ENCODE results near the gene TM6SF1.

TM6SF1 gene

GRCh38 chr15:83102346-83102745, 5.1 kb upstream of the TM6SF1 start:
- no peak overlapping the region for H3K4me3 ChIP-seq (ENCODE audit: low read length)
- DNase-seq (ENCODE audit: low read depth): no peak
- no peak for TF ChIP-seq CTCF (conservative IDR thresholded peaks at IDR 0.05; ENCODE audit: low read depth, low read length)

GRCh38 chr15:83104141-83104540, 3.3 kb upstream of the TM6SF1 start:
- H3K4me3 ChIP-seq (ENCODE audit: low read length): no peak overlapping the region
- DNase-seq (ENCODE audit: low read depth): no peak
- TF ChIP-seq CTCF (conservative IDR thresholded peaks at IDR 0.05; ENCODE audit: low read depth, low read length): no peak

GRCh38 chr15:83105440-83105839, 2.0 kb upstream of the TM6SF1 start:
- no peak for TF ChIP-seq CTCF (conservative IDR thresholded peaks at IDR 0.05; ENCODE audit: low read depth, low read length)
- DNase-seq (ENCODE audit: low read depth): no peak

GRCh38 chr15:83107841-83108181, 366 bp downstream of the TM6SF1 start:
- peak overlapping the region; percentile 29 for H3K4me3 ChIP-seq (ENCODE audit: low read length)
- no peak for DNase-seq (ENCODE audit: low read depth)
- TF ChIP-seq CTCF (conservative IDR thresholded peaks at IDR 0.05; ENCODE audit: low read depth, low read length): no peak

More at GRCh38 chr15:83105440-83105839, 2.0 kb upstream of the TM6SF1 start:
- H3K4me3 ChIP-seq (ENCODE audit: low read length): no peak overlapping the region

- no peak for DNase-seq (ENCODE audit: low read depth)
- no peak for TF ChIP-seq CTCF (conservative IDR thresholded peaks at IDR 0.05; ENCODE audit: low read depth, low read length)
These were observed 1.1 kb downstream of the TM6SF1 start for GRCh38 chr15:83108266-83109219.

GRCh38 chr15:83109532-83109931, 2.1 kb downstream of the TM6SF1 start:
- H3K4me3 ChIP-seq (ENCODE audit: low read length): no peak overlapping the region
- no peak for TF ChIP-seq CTCF (conservative IDR thresholded peaks at IDR 0.05; ENCODE audit: low read depth, low read length)
- DNase-seq (ENCODE audit: low read depth): no peak

More at GRCh38 chr15:83108266-83109219, 1.1 kb downstream of the TM6SF1 start:
- no peak overlapping the region for H3K4me3 ChIP-seq (ENCODE audit: low read length)

GRCh38 chr15:83110381-83110780, 2.9 kb downstream of the TM6SF1 start:
- no peak for DNase-seq (ENCODE audit: low read depth)
- no peak for TF ChIP-seq CTCF (conservative IDR thresholded peaks at IDR 0.05; ENCODE audit: low read depth, low read length)
- H3K4me3 ChIP-seq (ENCODE audit: low read length): no peak overlapping the region

Measured in retinal pigment epithelial cell (primary cell).